Measurements from ENCODE around the gene CLECL1.
"Not testable (repeated sequence)": the region's sequence is repeated elsewhere in the genome, so short reads cannot be mapped to it uniquely, and the experiment has no call there.

CLECL1 gene

GRCh38 chr12:9719790-9720189, 13.1 kb downstream of the CLECL1 start:
- no peak for DNase-seq

- DNase-seq, result no peak
Observed at GRCh38 chr12:9718968-9719367, 13.9 kb downstream of the CLECL1 start.

GRCh38 chr12:9717070-9717925, 15.6 kb downstream of the CLECL1 start:
- DNase-seq, result no peak

GRCh38 chr12:9713032-9713558, 19.8 kb downstream of the CLECL1 start:
- DNase-seq, result not testable (repeated sequence)

GRCh38 chr12:9711664-9712063, 21.2 kb downstream of the CLECL1 start:
- no peak for DNase-seq

- no peak for DNase-seq
Observed at GRCh38 chr12:9710584-9711375, 22.1 kb downstream of the CLECL1 start.

GRCh38 chr12:9708853-9709252, 24.0 kb downstream of the CLECL1 start:
- no peak for DNase-seq

- peak; percentile 74 for DNase-seq
Observed at GRCh38 chr12:9707864-9708808, 24.8 kb downstream of the CLECL1 start.

GRCh38 chr12:9707356-9707755, 25.5 kb downstream of the CLECL1 start:
- DNase-seq, result peak; percentile 28

- DNase-seq, result no peak
Observed at GRCh38 chr12:9706086-9706685, 26.7 kb downstream of the CLECL1 start.

- DNase-seq, result not testable (repeated sequence)
Observed at GRCh38 chr12:9704561-9704960, 28.3 kb downstream of the CLECL1 start.

GRCh38 chr12:9702255-9702654, 30.6 kb downstream of the CLECL1 start:
- DNase-seq, result no peak

GRCh38 chr12:9701380-9702154, 31.3 kb downstream of the CLECL1 start:
- no peak for DNase-seq

- no peak for DNase-seq
Observed at GRCh38 chr12:9700606-9700956, 32.3 kb downstream of the CLECL1 start.

GRCh38 chr12:9699898-9700605, 32.8 kb downstream of the CLECL1 start:
- no peak for DNase-seq

- DNase-seq, result no peak
Observed at GRCh38 chr12:9699269-9699897, 33.5 kb downstream of the CLECL1 start.

- peak; percentile 56 for DNase-seq
Observed at GRCh38 chr12:9698681-9699080, 34.2 kb downstream of the CLECL1 start.

- DNase-seq, result no peak
Observed at GRCh38 chr12:9697619-9698018, 35.3 kb downstream of the CLECL1 start.

- not testable (repeated sequence) for DNase-seq
Observed at GRCh38 chr12:9695661-9696060, 37.2 kb downstream of the CLECL1 start.

GRCh38 chr12:9695150-9695549, 37.7 kb downstream of the CLECL1 start:
- DNase-seq, result not testable (repeated sequence)

All from OCI-M1 (cell line).